H9 (cell line): ENCODE measurements around the gene CCDC127. TPM values are rescaled to one million over a fixed set of nuclear protein-coding genes. Genes with fewer than 3 reads are reported as not detected.

Source experiments
- DNase-seq: peaks from one replicate; pipeline ENCODE4 v3.0.0-alpha.2; 2017
- H2AFZ ChIP-seq: one replicate; pipeline ENCODE4 v1.6.1; 2013; ENCODE audit warnings: mild to moderate bottlenecking, low read length, control low read depth, moderate library complexity
- H2AK5ac ChIP-seq: 2 replicates; pipeline ENCODE4 v1.6.1; 2013; ENCODE audit warnings: low read length, control low read depth, mixed read lengths; ENCODE audit not compliant: insufficient read length
- H2BK120ac ChIP-seq: one replicate; pipeline ENCODE4 v1.6.1; 2013; ENCODE audit warnings: low read depth, mild to moderate bottlenecking, low read length, control low read depth, inconsistent platforms; ENCODE audit not compliant: poor library complexity, severe bottlenecking
- H2BK12ac ChIP-seq: 2 replicates; pipeline ENCODE4 v1.6.1; 2013; ENCODE audit warnings: low read length, control low read depth, mixed read lengths, low read depth; ENCODE audit not compliant: insufficient read length
- H2BK15ac ChIP-seq: 2 replicates; pipeline ENCODE4 v1.6.1; 2013; ENCODE audit warnings: low read depth, low read length, control low read depth
- H2BK20ac ChIP-seq: one replicate; pipeline ENCODE4 v1.6.1; 2013; ENCODE audit warnings: low read depth, mild to moderate bottlenecking, low read length, control low read depth, inconsistent platforms; ENCODE audit not compliant: poor library complexity, severe bottlenecking
- H2BK5ac ChIP-seq: 2 replicates; pipeline ENCODE4 v1.6.1; 2013; ENCODE audit warnings: low read length, control low read depth, mixed read lengths; ENCODE audit not compliant: insufficient read length
- H3K14ac ChIP-seq: 2 replicates; pipeline ENCODE4 v1.6.1; 2013; ENCODE audit warnings: low read length, control low read depth; ENCODE audit not compliant: insufficient read depth
- H3K18ac ChIP-seq: 2 replicates; pipeline ENCODE4 v1.6.1; 2013; ENCODE audit warnings: low read depth, mild to moderate bottlenecking, mixed read lengths, low read length, control low read depth; ENCODE audit not compliant: insufficient read length
- H3K23ac ChIP-seq: 2 replicates; pipeline ENCODE4 v1.6.1; 2013; ENCODE audit warnings: low read length, control low read depth, mixed read lengths, low read depth; ENCODE audit not compliant: insufficient read length
- H3K23me2 ChIP-seq: 2 replicates; pipeline ENCODE4 v1.6.1; 2013; ENCODE audit warnings: low read depth, mild to moderate bottlenecking, mixed read lengths, low read length, control low read depth; ENCODE audit not compliant: insufficient read length, poor library complexity, severe bottlenecking
- H3K27ac ChIP-seq: 2 replicates; pipeline ENCODE4 v1.5.1; 2013; ENCODE audit warnings: low read length, control low read depth, mixed read lengths, low read depth; ENCODE audit not compliant: insufficient read length
- H3K27me3 ChIP-seq: 2 replicates; pipeline ENCODE4 v1.6.1; 2013; ENCODE audit warnings: low read length, control low read depth, inconsistent platforms; ENCODE audit not compliant: insufficient read depth
- H3K4ac ChIP-seq: 2 replicates; pipeline ENCODE4 v1.6.1; 2013; ENCODE audit warnings: low read depth, mild to moderate bottlenecking, control low read depth, inconsistent platforms, low read length, moderate library complexity
- H3K4me1 ChIP-seq: 2 replicates; pipeline ENCODE4 v1.6.1; 2013; ENCODE audit warnings: low read length, control low read depth, inconsistent platforms; ENCODE audit not compliant: insufficient read depth
- H3K4me2 ChIP-seq: 2 replicates; pipeline ENCODE4 v1.6.1; 2013; ENCODE audit warnings: low read length, control low read depth, mixed read lengths; ENCODE audit not compliant: insufficient read length, insufficient read depth
- H3K56ac ChIP-seq: 2 replicates; pipeline ENCODE4 v1.6.1; 2013; ENCODE audit warnings: low read depth, mild to moderate bottlenecking, mixed read lengths, low read length, control low read depth; ENCODE audit not compliant: insufficient read length
- H3K79me1 ChIP-seq: 2 replicates; pipeline ENCODE4 v1.6.1; 2013; ENCODE audit warnings: low read depth, mild to moderate bottlenecking, moderate library complexity, low read length, control low read depth, inconsistent platforms; ENCODE audit not compliant: insufficient read depth, poor library complexity, severe bottlenecking
- H3K79me2 ChIP-seq: 2 replicates; pipeline ENCODE4 v1.6.1; 2013; ENCODE audit warnings: low read length, control low read depth, inconsistent platforms; ENCODE audit not compliant: insufficient read depth
- H3K9ac ChIP-seq: 2 replicates; pipeline ENCODE4 v1.6.1; 2013; ENCODE audit warnings: low read length, control low read depth, mixed read lengths; ENCODE audit not compliant: insufficient read length; ENCODE audit errors: extremely low read depth
- H3K9me3 ChIP-seq: one replicate; pipeline ENCODE4 v1.6.1; 2013; ENCODE audit warnings: low read depth, low read length, inconsistent platforms; ENCODE audit not compliant: control insufficient read depth
- H3T11ph ChIP-seq: one replicate; pipeline ENCODE4 v1.6.1; 2013; ENCODE audit warnings: mild to moderate bottlenecking, low read length, control low read depth, inconsistent platforms
- H4K20me1 ChIP-seq: one replicate; pipeline ENCODE4 v1.6.1; 2013; ENCODE audit not compliant: control insufficient read depth, insufficient read length, insufficient read depth
- H4K5ac ChIP-seq: 2 replicates; pipeline ENCODE4 v1.6.1; 2013; ENCODE audit warnings: low read depth, mild to moderate bottlenecking, mixed read lengths, low read length, control low read depth; ENCODE audit not compliant: insufficient read length
- H4K8ac ChIP-seq: replicated peaks from 2 replicates; pipeline ENCODE4 v1.6.1; 2013; ENCODE audit warnings: low read length, control low read depth, mixed read lengths, low read depth; ENCODE audit not compliant: insufficient read length
- H4K91ac ChIP-seq: 2 replicates; pipeline ENCODE4 v1.6.1; 2013; ENCODE audit warnings: low read depth, mild to moderate bottlenecking, moderate library complexity, mixed read lengths, low read length, control low read depth; ENCODE audit not compliant: insufficient read length
- H3K27ac Mint-ChIP-seq, 3 experiments: 2 replicates in 2 of 3; 3 replicates in 1 of 3; pipeline ENCODE4 v1.8.0; 2020 to 2021; ENCODE audit warnings: mixed read lengths in 3 of 3, mild to moderate bottlenecking in 1 of 3, moderate library complexity in 1 of 3
- H3K27me3 Mint-ChIP-seq: 2 replicates; pipeline ENCODE4 v1.8.0; 2021; ENCODE audit warnings: low read depth, mild to moderate bottlenecking, moderate library complexity, mixed read lengths
- H3K36me3 Mint-ChIP-seq, 3 experiments: 2 replicates in 2 of 3; 3 replicates in 1 of 3; pipeline ENCODE4 v1.8.0; 2020 to 2021; ENCODE audit warnings: low read depth in 3 of 3, mixed read lengths in 3 of 3; ENCODE audit not compliant: insufficient read depth in 1 of 3
- H3K4me1 Mint-ChIP-seq, 2 experiments: 2 replicates each; pipeline ENCODE4 v1.8.0; 2020; ENCODE audit warnings: mixed read lengths in 2 of 2
- H3K4me3 Mint-ChIP-seq, 2 experiments: 2 replicates in 1 of 2; 3 replicates in 1 of 2; pipeline ENCODE4 v1.8.0; 2020 to 2021; ENCODE audit warnings: mild to moderate bottlenecking in 2 of 2, mixed read lengths in 2 of 2, moderate library complexity in 1 of 2
- H3K9me3 Mint-ChIP-seq, 2 experiments: 2 replicates in 1 of 2; 3 replicates in 1 of 2; pipeline ENCODE4 v1.8.0; 2020; ENCODE audit warnings: mild to moderate bottlenecking in 2 of 2, mixed read lengths in 2 of 2, moderate library complexity in 1 of 2
- CTCF ChIP-seq: fragments of 200-600 bp; sonication (generic); conservative IDR thresholded peaks from 3 replicates; pipeline ENCODE4 v1.8.0; 2021; ENCODE audit warnings: antibody characterized with exemption, mild to moderate bottlenecking
- WGBS: extraction: QIAGEN DNeasy Blood & Tissue Kit; methylation state at CpG from one replicate; pipeline ENCODE4 v1.1.7; 2013; ENCODE audit warnings: missing lambda C conversion rate, low lambda C conversion rate, mixed read lengths; ENCODE audit not compliant: insufficient read length; ENCODE audit errors: extremely low coverage; 5-methylcytosine and 5-hydroxymethylcytosine counted together
- total RNA-seq: library from RNA; stranded (reverse); gene quantifications from 2 replicates; pipeline ENCODE4 v1.2.1, GENCODE V29; 2021

CCDC127 gene
- total RNA-seq, 1 experiment from 2014 or later: 9.0 TPM

- Histone ChIP-seq H3K27me3 (no peaks in the 10 kb centered on the region), H2BK20ac (no peak overlapping the region), H3K18ac (no peak overlapping the region), H4K91ac (no peak overlapping the region), H3K79me1 (peaks cover 10% of the 10 kb centered on the region), H3K23me2 (no peaks in the 10 kb centered on the region), H3K4me2 (no peak overlapping the region), H4K20me1 (no peaks in the 10 kb centered on the region), H3K56ac (no peak overlapping the region), H3K4me1 (peaks cover 3% of the 10 kb centered on the region; the same call in 1 of the 2 replicates), H4K5ac (no peak overlapping the region), H2AFZ (no peak overlapping the region), H3K4ac (no peak overlapping the region), H3K9me3 (no peaks in the 10 kb centered on the region), H3K14ac (no peak overlapping the region), H2BK5ac (no peak overlapping the region), H2AK5ac (no peak overlapping the region), H3K27ac (no peak overlapping the region), H2BK15ac (no peak overlapping the region), H3T11ph (no peak overlapping the region), H3K79me2 (peaks cover 6% of the 10 kb centered on the region), H3K23ac (no peak overlapping the region), H3K9ac (no peak overlapping the region), H2BK12ac (no peak overlapping the region), H4K8ac (no peak overlapping the region), H2BK120ac (no peak overlapping the region)
- no peaks in the 10 kb centered on the region for H3K27me3 Mint-ChIP-seq
- TF ChIP-seq CTCF: no peak
- peaks cover 17 to 26% of the 10 kb centered on the region in 2 experiments for H3K4me1 Mint-ChIP-seq
- WGBS: no CpG with 5 or more reads among the region's 26 CpGs
- H3K9me3 Mint-ChIP-seq: no peaks in the 10 kb centered on the region
- H3K4me3 Mint-ChIP-seq: no peak overlapping the region
- DNase-seq: no peak
- H3K36me3 Mint-ChIP-seq: peaks cover 4 to 31% (median 28%) of the 10 kb centered on the region in 3 experiments; a peak in 6 of 7 replicates
- H3K27ac Mint-ChIP-seq: no peak overlapping the region; a peak in 1 of 7 replicates
These were observed 14.6 kb downstream of the CCDC127 start for GRCh38 chr5:203246-203930.
